Ishikawa (cell line): ENCODE measurements around the gene GPR39.

Experiments
- EGR1 ChIP-seq: IDR thresholded peaks from 2 replicates; pipeline ENCODE4 v1.6.1; 2012
- EP300 ChIP-seq: IDR thresholded peaks from 2 replicates; pipeline ENCODE4 v1.6.1; 2012; ENCODE audit warnings: borderline replicate concordance
- FOXM1 ChIP-seq: IDR thresholded peaks from 2 replicates; pipeline ENCODE4 v1.6.1; 2012; ENCODE audit warnings: low read depth, borderline replicate concordance
- TCF12 ChIP-seq: IDR thresholded peaks from 2 replicates; pipeline ENCODE4 v1.6.1; 2012; ENCODE audit warnings: low read depth
- TF ChIP-seq, protein P1 (sequence below): IDR thresholded peaks from 2 replicates; pipeline ENCODE4 v1.6.1; 2012

DNA sequence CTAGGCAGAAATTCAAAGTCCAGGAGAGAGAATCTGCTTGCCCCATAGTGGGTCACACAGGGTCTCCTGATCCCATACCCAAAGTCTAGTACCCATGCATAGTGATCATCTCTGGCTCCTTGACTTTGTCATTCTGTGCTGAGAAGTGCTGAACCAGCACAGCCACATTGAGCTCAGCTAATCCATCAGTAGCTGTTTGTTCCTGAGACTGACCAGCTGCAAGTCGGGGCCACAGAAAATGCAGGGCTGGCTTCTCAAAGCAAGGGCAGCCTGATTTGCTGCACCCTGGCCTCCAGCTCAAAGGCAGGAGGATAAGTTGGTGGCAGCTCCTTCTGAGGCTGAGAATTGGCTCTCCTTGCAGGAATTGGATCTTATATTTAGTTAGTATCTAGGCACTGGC lies 181.2 kb downstream of the GPR39 start:
- TF ChIP-seq, protein P1, sequence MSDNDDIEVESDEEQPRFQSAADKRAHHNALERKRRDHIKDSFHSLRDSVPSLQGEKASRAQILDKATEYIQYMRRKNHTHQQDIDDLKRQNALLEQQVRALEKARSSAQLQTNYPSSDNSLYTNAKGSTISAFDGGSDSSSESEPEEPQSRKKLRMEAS, result no peak
- TF ChIP-seq EP300 (no peak), TCF12 (no peak), EGR1 (no peak), FOXM1 (no peak)
